Vagina (tissue), 2 donors: ENCODE results near the gene C6orf52.
"Not testable (repeated sequence)": the region's sequence is repeated elsewhere in the genome, so short reads cannot be mapped to it uniquely, and the experiment has no call there.

Experiments used
- CTCF ChIP-seq, 3 experiments: fragments of 450-650 bp in 2 of 3; fragments of 200-600 bp in 1 of 3; sonication (generic) in 1 of 3; IDR thresholded peaks; one replicate each; pipeline ENCODE4 v1.5.1; 2017 to 2019; ENCODE audit warnings: antibody characterized with exemption in 3 of 3, mild to moderate bottlenecking in 2 of 3, moderate library complexity in 2 of 3
- POLR2A ChIP-seq, 2 donors: fragments of 450-650 bp; IDR thresholded peaks; one replicate each; pipeline ENCODE4 v1.6.1; 2017; ENCODE audit warnings: antibody characterized with exemption in 2 of 2, mild to moderate bottlenecking in 2 of 2, moderate library complexity in 2 of 2

- not testable (repeated sequence) for TF ChIP-seq CTCF, POLR2A (IDR thresholded peaks at IDR 0.05)
These were observed 47.2 kb upstream of the C6orf52 start for GRCh38 chr6:10741643-10742042.
